Brain microvascular endothelial cell (primary cell): ENCODE results near the gene REC8.

ENCODE experiments used
- DNase-seq: peaks from one replicate; pipeline ENCODE4 v3.0.0-alpha.2; 2020
- H3K27ac ChIP-seq: fragments of 250-450 bp; sonication (Bioruptor Pico); 2 replicates; pipeline ENCODE4 v1.5.1; 2020; ENCODE audit warnings: mild to moderate bottlenecking, moderate library complexity
- H3K27me3 ChIP-seq: fragments of 250-450 bp; sonication (Bioruptor Pico); replicated peaks from 2 replicates; pipeline ENCODE4 v1.5.1; 2020; ENCODE audit warnings: mild to moderate bottlenecking
- H3K36me3 ChIP-seq: fragments of 250-450 bp; sonication (Bioruptor Pico); replicated peaks from 2 replicates; pipeline ENCODE4 v1.5.1; 2020; ENCODE audit warnings: mild to moderate bottlenecking
- H3K4me3 ChIP-seq: 2 replicates; pipeline ENCODE4 v1.5.1; 2011; ENCODE audit warnings: low read depth, mild to moderate bottlenecking, control low read depth, low read length, moderate library complexity
- CTCF ChIP-seq: IDR thresholded peaks from 2 replicates; pipeline ENCODE4 v1.5.1; 2011; ENCODE audit warnings: low read depth, mild to moderate bottlenecking, moderate library complexity, low read length, control low read depth, inconsistent platforms; ENCODE audit errors: missing control alignments
- in situ Hi-C: cut with HindIII; loops from 2 replicates; pipeline ENCODE4 v1.10.0; 2017; ENCODE audit warnings: low sequenced_read_pairs, low pct_ligation_motif_present

Gene REC8

GRCh38 chr14:24224618-24225071 is 52.8 kb downstream of the REC8 start:
- H3K27ac ChIP-seq, result peak overlapping the region; percentile 69
- peak; percentile 78 for DNase-seq
- H3K36me3 ChIP-seq, result peaks cover 3% of the 10 kb centered on the region
- in situ Hi-C loops, result no loop called here
- no peak for TF ChIP-seq CTCF
- no peaks in the 10 kb centered on the region for H3K27me3 ChIP-seq
- no peak overlapping the region for H3K4me3 ChIP-seq

- Histone ChIP-seq H3K27ac (no peak overlapping the region), H3K36me3 (peaks cover 3% of the 10 kb centered on the region), H3K27me3 (no peaks in the 10 kb centered on the region), H3K4me3 (no peak overlapping the region)
- no peak for TF ChIP-seq CTCF
- in situ Hi-C loops, result no loop called here
- DNase-seq, result no peak
Observed at GRCh38 chr14:24226473-24226872, 54.6 kb downstream of the REC8 start.

DNA sequence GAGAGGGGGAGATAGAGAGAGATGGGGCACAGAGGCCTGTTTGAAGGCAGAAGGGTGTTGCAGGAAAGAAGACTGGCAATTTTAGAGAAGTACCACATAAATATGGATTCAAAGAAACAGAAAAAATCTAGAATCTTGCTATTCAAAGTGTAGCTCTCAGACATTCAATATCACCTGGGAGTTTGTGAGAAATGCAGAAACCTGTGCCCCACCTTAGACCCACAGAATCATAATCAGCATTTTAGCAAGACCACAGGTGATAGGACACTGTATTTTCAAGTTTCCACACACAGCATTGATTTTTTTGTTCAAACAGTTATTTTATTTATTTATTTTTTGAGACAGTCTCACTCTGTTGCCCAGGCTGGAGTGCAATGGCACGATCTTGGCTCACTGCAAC is 57.0 kb downstream of the REC8 start:
- peaks cover 3% of the 10 kb centered on the region for H3K36me3 ChIP-seq
- TF ChIP-seq CTCF, result no peak
- no peak for DNase-seq
- H3K27me3 ChIP-seq, result no peaks in the 10 kb centered on the region
- no peak overlapping the region for H3K4me3 ChIP-seq
- in situ Hi-C loops, result no loop called here
- no peak overlapping the region for H3K27ac ChIP-seq
